Activated CD8-positive, alpha-beta T cell treated with anti-CD3 and anti-CD28 coated beads for 36 hours (primary cell): ENCODE results near the gene RPS6KL1. TPM values are rescaled to one million over a fixed set of nuclear protein-coding genes. Genes with fewer than 3 reads are reported as not detected.

Source experiments
- ATAC-seq: fragments of 200-7000 bp; cut with Tn5 transposase; one replicate; pipeline ENCODE4 v1.10.0; 2021; ENCODE audit warnings: mild to moderate bottlenecking, moderate library complexity
- CTCF ChIA-PET: fragments of 350-600 bp; sonication (Branson Sonifier 250); formaldehyde crosslinking; loops from one replicate; lab custom pipeline; 2021; ENCODE audit warnings: antibody characterized with exemption; lab: Charles Lee
- POLR2A ChIA-PET: fragments of 350-600 bp; sonication (Branson Sonifier 250); formaldehyde crosslinking; loops from one replicate; lab custom pipeline; 2021; ENCODE audit warnings: antibody characterized with exemption; lab: Charles Lee
- DNase-seq: peaks from one replicate; pipeline ENCODE4 v3.0.0-alpha.2; 2020
- H3K27ac Mint-ChIP-seq: one replicate; pipeline ENCODE4 v1.8.0; 2021; ENCODE audit warnings: mild to moderate bottlenecking, mixed read lengths
- H3K27me3 Mint-ChIP-seq: one replicate; pipeline ENCODE4 v1.8.0; 2021; ENCODE audit warnings: mixed read lengths
- H3K36me3 Mint-ChIP-seq: one replicate; pipeline ENCODE4 v1.8.0; 2021; ENCODE audit warnings: low read depth, mixed read lengths
- H3K4me1 Mint-ChIP-seq: one replicate; pipeline ENCODE4 v1.8.0; 2021; ENCODE audit warnings: low read depth, mixed read lengths
- H3K4me3 Mint-ChIP-seq: one replicate; pipeline ENCODE4 v1.8.0; 2021; ENCODE audit warnings: mild to moderate bottlenecking, moderate library complexity, mixed read lengths
- H3K9me3 Mint-ChIP-seq: one replicate; pipeline ENCODE4 v1.8.0; 2021; ENCODE audit warnings: mixed read lengths
- CTCF ChIP-seq: fragments of 200-600 bp; IDR thresholded peaks from one replicate; pipeline ENCODE4 v1.8.0; 2022; ENCODE audit warnings: antibody characterized with exemption, mild to moderate bottlenecking
- intact Hi-C: fragments of 100-400 bp; cut with micrococcal nuclease; formaldehyde crosslinking; loops from one replicate; pipeline ENCODE4 v1.10.0; 2022
- total RNA-seq, 2 experiments: library from RNA; stranded (reverse); gene quantifications; one replicate each; pipeline ENCODE4 v1.2.3, GENCODE V29; 2021

The RPS6KL1 gene
- total RNA-seq, 2 experiments from 2014 or later: 4.1 to 5.1 TPM

- H3K27ac Mint-ChIP-seq: peak overlapping the region; percentile 55
- H3K27me3 Mint-ChIP-seq: no peaks in the 10 kb centered on the region
- H3K9me3 Mint-ChIP-seq: no peaks in the 10 kb centered on the region
- peaks cover 10% of the 10 kb centered on the region for H3K4me1 Mint-ChIP-seq
- H3K4me3 Mint-ChIP-seq: no peak overlapping the region
- CTCF ChIA-PET: interaction anchor here (0.6 to 14.6 kb wide), 34 partner anchors 10 to 399 kb away, joined by 3 to 528 read pairs (median 4); partner anchors contain the start of genes DLST, EIF2B2, LTBP2 and PROX2
- POLR2A ChIA-PET: interaction anchor here (0.8 to 2.7 kb wide), 9 partner anchors 8 to 137 kb away, joined by 3 to 22 read pairs (median 4); partner anchors contain the start of gene DLST
- no peak for TF ChIP-seq CTCF
- DNase-seq (no peak), ATAC-seq (no peak)
- H3K36me3 Mint-ChIP-seq: peaks cover 29% of the 10 kb centered on the region
- intact Hi-C loops: loop anchor here (1.0 kb wide), 1 partner anchor 44 kb away; no protein-coding TSS in a partner anchor
Observed at GRCh38 chr14:74904635-74905503, 18.2 kb downstream of the RPS6KL1 start.

DNA sequence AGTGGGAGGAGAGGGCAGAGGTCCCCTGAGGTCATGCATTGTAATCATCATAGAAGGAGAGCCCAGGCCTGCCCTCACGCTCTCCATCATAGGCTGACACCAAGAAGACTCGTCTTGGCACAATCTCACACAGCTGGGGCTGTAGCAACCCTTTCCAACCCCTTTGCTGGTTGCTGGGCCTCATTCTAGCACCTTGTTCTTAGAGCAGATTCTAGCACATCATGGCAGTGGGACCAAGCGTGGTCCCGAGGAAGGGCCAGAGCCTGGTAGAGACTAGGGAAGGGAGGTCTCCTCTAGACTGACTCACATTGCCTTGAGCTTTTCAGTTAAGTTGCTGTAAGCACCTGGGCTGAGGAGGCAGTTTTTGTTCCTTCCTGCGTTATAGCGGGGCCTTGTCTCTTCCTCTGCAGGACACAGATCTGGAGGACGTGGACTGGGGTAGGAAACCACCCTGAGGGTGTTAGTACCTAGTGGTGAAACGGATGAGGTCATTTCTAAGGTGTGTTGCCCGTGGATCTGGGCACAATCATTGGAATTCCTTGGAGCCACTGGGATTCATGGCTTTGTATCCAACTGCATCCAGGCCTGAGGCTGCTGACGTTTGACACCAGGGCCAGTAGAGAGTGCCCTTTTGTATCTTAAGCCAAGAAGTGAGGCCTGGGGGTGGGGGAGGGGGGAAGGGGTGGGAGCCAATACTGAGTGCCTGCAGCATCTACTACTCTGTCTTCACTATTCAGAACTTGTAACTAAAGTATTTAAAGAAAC lies 19.9 kb downstream of the RPS6KL1 start:
- Mint-ChIP-seq H3K4me1 (peaks cover 10% of the 10 kb centered on the region), H3K9me3 (no peaks in the 10 kb centered on the region), H3K27me3 (no peaks in the 10 kb centered on the region), H3K27ac (peak overlapping the region; percentile 71), H3K36me3 (peaks cover 46% of the 10 kb centered on the region), H3K4me3 (no peak overlapping the region)
- DNase-seq: no peak
- ChIA-PET CTCF (interaction anchor here (4.8 to 14.6 kb wide), 3 partner anchors 8 to 43 kb away, joined by 64 to 528 read pairs (median 73); partner anchors contain the start of gene DLST), POLR2A (interaction anchor here (0.7 kb wide), 1 partner anchor 521 kb away, joined by 3 read pairs; no protein-coding TSS in a partner anchor)
- no peak for ATAC-seq
- no peak for TF ChIP-seq CTCF
- intact Hi-C loops: no loop called here

DNA sequence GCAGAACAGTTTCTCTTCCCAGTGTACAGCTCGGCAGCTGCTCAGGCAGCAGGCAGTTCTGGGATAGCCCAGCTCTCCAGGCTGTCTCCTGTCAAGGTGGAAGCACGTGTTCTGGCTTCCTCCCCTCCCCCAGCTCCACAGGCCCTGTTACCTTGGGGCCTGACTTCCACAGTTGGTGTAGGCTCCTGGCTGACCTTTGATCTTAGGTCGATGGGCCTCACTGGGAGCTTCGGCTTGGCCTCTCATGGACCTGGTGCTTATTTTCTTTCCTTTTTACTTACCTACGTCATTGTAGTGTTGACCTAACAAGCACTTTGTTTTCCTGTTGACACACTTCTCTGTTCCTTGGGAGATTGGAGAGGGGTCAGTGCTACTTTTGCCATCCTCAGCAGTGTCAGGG lies 24.4 kb downstream of the RPS6KL1 start:
- POLR2A ChIA-PET: interaction anchor here (0.9 to 1.4 kb wide), 3 partner anchors 10 to 38 kb away, joined by 3 to 4 read pairs (median 4); no protein-coding TSS in a partner anchor
- CTCF ChIA-PET: interaction anchor here (2.5 to 14.6 kb wide), 2 partner anchors 38 to 39 kb away, joined by 19 to 528 read pairs; no protein-coding TSS in a partner anchor
- no peak overlapping the region for H3K4me3 Mint-ChIP-seq
- H3K4me1 Mint-ChIP-seq: peaks cover 7% of the 10 kb centered on the region
- no peak for TF ChIP-seq CTCF
- peaks cover 67% of the 10 kb centered on the region for H3K36me3 Mint-ChIP-seq
- no peaks in the 10 kb centered on the region for H3K9me3 Mint-ChIP-seq
- no peak for ATAC-seq
- H3K27ac Mint-ChIP-seq: peak overlapping the region; percentile 2
- no peak for DNase-seq
- H3K27me3 Mint-ChIP-seq: no peaks in the 10 kb centered on the region
- intact Hi-C loops: no loop called here

GRCh38 chr14:74898083-74898482 lies 25.0 kb downstream of the RPS6KL1 start:
- no peak for DNase-seq
- H3K4me1 Mint-ChIP-seq: peaks cover 6% of the 10 kb centered on the region
- H3K36me3 Mint-ChIP-seq: peaks cover 69% of the 10 kb centered on the region
- CTCF ChIA-PET: interaction anchor here (0.8 to 7.1 kb wide), 4 partner anchors 8 to 40 kb away, joined by 3 to 73 read pairs (median 12); no protein-coding TSS in a partner anchor
- no peak for ATAC-seq
- no peaks in the 10 kb centered on the region for H3K27me3 Mint-ChIP-seq
- no peaks in the 10 kb centered on the region for H3K9me3 Mint-ChIP-seq
- POLR2A ChIA-PET: interaction anchor here (0.9 to 1.5 kb wide), 6 partner anchors 9 to 62 kb away, joined by 3 to 5 read pairs (median 4); no protein-coding TSS in a partner anchor
- no peak overlapping the region for H3K27ac Mint-ChIP-seq
- TF ChIP-seq CTCF: no peak
- no peak overlapping the region for H3K4me3 Mint-ChIP-seq
- intact Hi-C loops: no loop called here
